Measurements from ENCODE around the gene PPP1R13B. TPM values are rescaled to one million over a fixed set of nuclear protein-coding genes. Genes with fewer than 3 reads are reported as not detected.

PPP1R13B gene
- total RNA-seq, 4 donors from 2014 or later = 12.7 to 25.0 (median 20.6) TPM

Small RNA genes lying within 50 kb of the gene (small RNA-seq; reads per million reads assigned to genes)
- gene RF00019 (0 reads per million in 4 donors), gene RF00280 (0 reads per million in 4 donors)

Other genes with a start within 250 kb of the PPP1R13B start
- 100 to 1,000 TPM; 101 to 285 (median 194) TPM for gene KLC1, start 218.4 kb downstream of the PPP1R13B start, total RNA-seq
- 10 to 100 TPM; 10.9 to 17.8 (median 12.6) TPM for gene XRCC3, start 132.1 kb downstream of the PPP1R13B start, total RNA-seq
- 100 to 1,000 TPM in 2 of 4 donors, 10 to 100 TPM in 2; 69.5 to 134 (median 89.3) TPM for gene ZFYVE21, start 131.8 kb downstream of the PPP1R13B start, total RNA-seq
- 1 to 10 TPM in 1 of 4 donors, under 1 TPM in 3; 0.09 to 6.0 (median 0.74) TPM for gene TDRD9, start 80.9 kb upstream of the PPP1R13B start, total RNA-seq
- not detected for gene RD3L, start 95.0 kb upstream of the PPP1R13B start, total RNA-seq
- gene ASPG, start 238.1 kb upstream of the PPP1R13B start, total RNA-seq = 10 to 100 TPM; 12.2 to 78.2 (median 40.8) TPM

Measured in esophagus squamous epithelium (tissue), 4 donors.